Muscle of leg (tissue), 11 donors: ENCODE results near the gene GID8. TPM values are rescaled to one million over a fixed set of nuclear protein-coding genes. Genes with fewer than 3 reads are reported as not detected.

Source experiments
- DNase-seq: peaks from one replicate; pipeline ENCODE4 v3.0.0; 2013
- H3K27ac ChIP-seq: one replicate; pipeline ENCODE4 v1.5.1; 2013; ENCODE audit warnings: mild to moderate bottlenecking, low read length, control low read depth
- H3K27me3 ChIP-seq: one replicate; pipeline ENCODE4 v1.6.1; 2013; ENCODE audit warnings: low read length; ENCODE audit not compliant: control insufficient read depth, insufficient read depth
- H3K36me3 ChIP-seq: one replicate; pipeline ENCODE4 v1.6.1; 2013; ENCODE audit warnings: low read length; ENCODE audit not compliant: control insufficient read depth, insufficient read depth
- H3K4me1 ChIP-seq: one replicate; pipeline ENCODE4 v1.6.1; 2013; ENCODE audit warnings: low read length; ENCODE audit not compliant: control insufficient read depth, insufficient read depth
- H3K4me3 ChIP-seq: one replicate; pipeline ENCODE4 v1.5.1; 2013; ENCODE audit warnings: low read length, control low read depth
- H3K9me3 ChIP-seq: replicated peaks from 2 replicates; pipeline ENCODE4 v1.6.1; 2013; ENCODE audit warnings: low read depth, low read length; ENCODE audit not compliant: control insufficient read depth
- WGBS: methylation state at CpG from one replicate; pipeline ENCODE4 v1.1.5; 2013; ENCODE audit warnings: missing lambda C conversion rate; ENCODE audit not compliant: insufficient coverage; 5-methylcytosine and 5-hydroxymethylcytosine counted together
- polyA plus RNA-seq, 8 donors: library from polyadenylated mRNA; unstranded; fragments of 120-200 nt; gene quantifications; one replicate each; pipeline versions ENCODE4 v1.2.1 to v1.2.3, GENCODE V29; 2013; ENCODE audit warnings: inconsistent platforms in 1 of 8, low replicate concordance in 1 of 8; ENCODE audit not compliant: insufficient read length in 8 of 8, insufficient read depth in 1 of 8
- total RNA-seq: library from RNA; stranded (reverse); fragments of 120-200 nt; gene quantifications from one replicate; pipeline ENCODE4 v1.2.4, GENCODE V29; 2013

GID8 gene
- total and polyA plus RNA-seq, 9 donors = 22.0 to 38.7 (median 30.8) TPM

GRCh38 chr20:62975812-62976508, 38.0 kb downstream of the GID8 start:
- Histone ChIP-seq H3K27ac (no peak overlapping the region), H3K4me3 (no peak overlapping the region), H3K4me1 (peaks cover 31% of the 10 kb centered on the region), H3K36me3 (no peaks in the 10 kb centered on the region), H3K9me3 (no peaks in the 10 kb centered on the region), H3K27me3 (peaks cover 92% of the 10 kb centered on the region)
- WGBS = 37% methylated on average over 4 of the region's 9 CpGs
- no peak for DNase-seq

- Histone ChIP-seq H3K36me3 (no peaks in the 10 kb centered on the region), H3K27ac (no peak overlapping the region), H3K9me3 (no peaks in the 10 kb centered on the region), H3K4me3 (no peak overlapping the region), H3K27me3 (peaks cover 97% of the 10 kb centered on the region), H3K4me1 (peaks cover 35% of the 10 kb centered on the region)
- no peak for DNase-seq
- WGBS = 74% methylated on average over 9 of the region's 16 CpGs
Observed at GRCh38 chr20:62976886-62977285, 38.9 kb downstream of the GID8 start.

GRCh38 chr20:62977613-62978560, 39.9 kb downstream of the GID8 start:
- Histone ChIP-seq H3K27ac (no peak overlapping the region), H3K9me3 (no peaks in the 10 kb centered on the region), H3K27me3 (peaks cover 93% of the 10 kb centered on the region), H3K36me3 (no peaks in the 10 kb centered on the region), H3K4me1 (peaks cover 38% of the 10 kb centered on the region), H3K4me3 (no peak overlapping the region)
- no peak for DNase-seq
- WGBS = 69% methylated on average over 26 of the region's 38 CpGs

- Histone ChIP-seq H3K36me3 (no peaks in the 10 kb centered on the region), H3K27ac (no peak overlapping the region), H3K4me1 (peaks cover 33% of the 10 kb centered on the region), H3K4me3 (no peak overlapping the region), H3K9me3 (no peaks in the 10 kb centered on the region), H3K27me3 (peaks cover 87% of the 10 kb centered on the region)
- WGBS = 27% methylated on average over 11 of the region's 13 CpGs
- no peak for DNase-seq
Observed at GRCh38 chr20:62978561-62978943, 40.6 kb downstream of the GID8 start.

- peaks cover 35% of the 10 kb centered on the region for H3K4me1 ChIP-seq
- no peaks in the 10 kb centered on the region for H3K36me3 ChIP-seq
- H3K4me3 ChIP-seq = no peak overlapping the region
- 78% methylated on average over 13 of the region's 14 CpGs for WGBS
- H3K9me3 ChIP-seq = no peaks in the 10 kb centered on the region
- H3K27me3 ChIP-seq = peaks cover 79% of the 10 kb centered on the region
- no peak overlapping the region for H3K27ac ChIP-seq
- no peak for DNase-seq
Observed at GRCh38 chr20:62979310-62979709, 41.4 kb downstream of the GID8 start.

GRCh38 chr20:62979876-62980373, 42.0 kb downstream of the GID8 start:
- H3K4me1 ChIP-seq = peaks cover 39% of the 10 kb centered on the region
- no peak for DNase-seq

GRCh38 chr20:62980380-62980960, 42.5 kb downstream of the GID8 start:
- Histone ChIP-seq H3K27me3 (peaks cover 68% of the 10 kb centered on the region), H3K36me3 (no peaks in the 10 kb centered on the region), H3K9me3 (no peaks in the 10 kb centered on the region), H3K4me1 (peaks cover 44% of the 10 kb centered on the region), H3K4me3 (no peak overlapping the region), H3K27ac (no peak overlapping the region)
- 24% methylated on average over 6 of the region's 19 CpGs for WGBS
- DNase-seq = no peak

More at GRCh38 chr20:62979876-62980373, 42.0 kb downstream of the GID8 start:
- Histone ChIP-seq H3K36me3 (no peaks in the 10 kb centered on the region), H3K27me3 (peaks cover 73% of the 10 kb centered on the region), H3K27ac (no peak overlapping the region), H3K9me3 (no peaks in the 10 kb centered on the region), H3K4me3 (no peak overlapping the region)
- 6% methylated on average over 16 of the region's 19 CpGs for WGBS

GRCh38 chr20:62980970-62981369, 43.0 kb downstream of the GID8 start:
- WGBS = 11% methylated on average over 16 of the region's 28 CpGs
- no peak overlapping the region for H3K4me3 ChIP-seq
- no peak for DNase-seq
- no peaks in the 10 kb centered on the region for H3K9me3 ChIP-seq
- H3K27ac ChIP-seq = no peak overlapping the region
- H3K27me3 ChIP-seq = peaks cover 63% of the 10 kb centered on the region
- no peaks in the 10 kb centered on the region for H3K36me3 ChIP-seq
- H3K4me1 ChIP-seq = peaks cover 49% of the 10 kb centered on the region

GRCh38 chr20:62982124-62983075, 44.5 kb downstream of the GID8 start:
- H3K4me3 ChIP-seq = no peak overlapping the region
- H3K27ac ChIP-seq = no peak overlapping the region
- H3K27me3 ChIP-seq = peaks cover 48% of the 10 kb centered on the region
- WGBS = 51% methylated on average over 14 of the region's 21 CpGs
- DNase-seq = no peak
- no peaks in the 10 kb centered on the region for H3K9me3 ChIP-seq
- H3K4me1 ChIP-seq = peaks cover 49% of the 10 kb centered on the region
- H3K36me3 ChIP-seq = no peaks in the 10 kb centered on the region
